Measurements from ENCODE around the gene LTBP1. TPM values are rescaled to one million over a fixed set of nuclear protein-coding genes. Genes with fewer than 3 reads are reported as not detected.

The LTBP1 gene
- total and polyA plus RNA-seq, 2 experiments from 2014 or later = 15.7 to 49.8 TPM

- TF ChIP-seq CTCF (conservative IDR thresholded peaks at IDR 0.05; ENCODE audit: low read depth in 2 of 2) = no peak
- no peak for TF ChIP-seq ETS1 (IDR thresholded peaks at IDR 0.05)
- TF ChIP-seq POLR2AphosphoS5 (IDR thresholded peaks at IDR 0.05; ENCODE audit: low read depth) = no peak
- no peak for TF ChIP-seq ZNF462 (CRISPR knock-in tag; IDR thresholded peaks at IDR 0.05)
- no peak for TF ChIP-seq CREB1 (CRISPR knock-in tag; IDR thresholded peaks at IDR 0.05; ENCODE audit: low read depth)
- TF ChIP-seq EZH2 (IDR thresholded peaks at IDR 0.05; ENCODE audit: low read depth, unreplicated experiment) = no peak
- no peak overlapping the region for H3K4me3 Mint-ChIP-seq
- Histone ChIP-seq H3K36me3 (ENCODE audit: insufficient read depth) (no peaks in the 10 kb centered on the region), H3K27ac (ENCODE audit: low read depth) (no peak overlapping the region), H3K4me3 (no peak overlapping the region), H4K20me1 (replicated peaks; ENCODE audit: insufficient read depth) (no peaks in the 10 kb centered on the region), H3K27me3 (ENCODE audit: insufficient read depth) (no peaks in the 10 kb centered on the region), H2AFZ (no peak overlapping the region), H3K79me2 (replicated peaks; ENCODE audit: insufficient read depth) (no peaks in the 10 kb centered on the region), H3F3A (replicated peaks; ENCODE audit: low read depth) (no peaks in the 10 kb centered on the region), H3K4me2 (no peak overlapping the region), H3K4me1 (ENCODE audit: insufficient read depth) (no peaks in the 10 kb centered on the region), H3K9me2 (ENCODE audit: insufficient read depth) (peaks cover 5% of the 10 kb centered on the region; the same call in 1 of the 2 replicates)
- H3K27me3 Mint-ChIP-seq (ENCODE audit: insufficient read depth, low read depth, poor library complexity) = no peaks in the 10 kb centered on the region
- H3K36me3 Mint-ChIP-seq (ENCODE audit: low read depth) = peaks cover 3% of the 10 kb centered on the region; the same call in 1 of the 3 replicates
- DNase-seq (ENCODE audit: low spot score) = no peak
- no peak for ATAC-seq
- no peak overlapping the region for H3K27ac Mint-ChIP-seq
- H3K4me1 Mint-ChIP-seq = no peaks in the 10 kb centered on the region
- H3K9me3 Mint-ChIP-seq = no peaks in the 10 kb centered on the region
Observed at GRCh38 chr2:33186937-33187336, 240.2 kb downstream of the LTBP1 start.

Measured in GM23338 (cell line).